K562 (cell line): ENCODE measurements around the gene LRRC8A. TPM values are rescaled to one million over a fixed set of nuclear protein-coding genes. Genes with fewer than 3 reads are reported as not detected.

Experiments
- ATF7 ChIP-seq: fragments of 450-650 bp; IDR thresholded peaks from 2 replicates; pipeline ENCODE4 v1.7.1; 2014; ENCODE audit warnings: mild to moderate bottlenecking, moderate library complexity
- CBFA2T3 ChIP-seq: fragments of 450-650 bp; IDR thresholded peaks from 2 replicates; pipeline ENCODE4 v1.6.1; 2017
- CBX3 ChIP-seq, 2 experiments: IDR thresholded peaks; 1 replicate in 1 of 2; 2 replicates in 1 of 2; pipeline ENCODE4 v1.6.1; 2012; ENCODE audit warnings: inconsistent platforms in 2 of 2, low read length in 2 of 2, borderline replicate concordance in 1 of 2, control low read depth in 1 of 2
- CBX5 ChIP-seq: IDR thresholded peaks from 2 replicates; pipeline ENCODE4 v1.6.1; 2014; ENCODE audit warnings: low read depth, borderline replicate concordance
- CC2D1A ChIP-seq: fragments of 450-650 bp; IDR thresholded peaks from 2 replicates; pipeline ENCODE4 v1.6.1; 2017; ENCODE audit warnings: mild to moderate bottlenecking
- CREM ChIP-seq: IDR thresholded peaks from 2 replicates; pipeline ENCODE4 v1.6.1; 2014; ENCODE audit warnings: antibody characterized with exemption, low read depth
- EP300 ChIP-seq: IDR thresholded peaks from 2 replicates; pipeline ENCODE4 v1.6.1; 2012; ENCODE audit warnings: low read length, improper control_type of control experiment
- ETV6 ChIP-seq, 3 experiments: fragments of 150-350 bp in 1 of 3; sonication (generic) in 1 of 3; formaldehyde crosslinking in 1 of 3; IDR thresholded peaks; 2 replicates each; pipeline versions ENCODE4 v1.6.1 to v1.8.0; 2014 to 2022; ENCODE audit warnings: borderline replicate concordance in 2 of 3, low read depth in 2 of 3, antibody characterized with exemption in 1 of 3, low read length in 1 of 3, mild to moderate bottlenecking in 1 of 3, missing genetic modification reagents in 1 of 3
- HDAC8 ChIP-seq: fragments of 450-650 bp; IDR thresholded peaks from 2 replicates; pipeline ENCODE4 v1.6.1; 2016; ENCODE audit warnings: mild to moderate bottlenecking, missing genetic modification characterization, moderate library complexity, missing compliant biosample characterization
- JUN ChIP-seq, 2 experiments: sonication (generic) in 1 of 2; formaldehyde crosslinking in 1 of 2; IDR thresholded peaks; 2 replicates each; pipeline versions ENCODE4 v1.6.1 to v1.8.0; 2012 to 2022; ENCODE audit warnings: borderline replicate concordance in 2 of 2, mild to moderate bottlenecking in 2 of 2, improper control_type of control experiment in 1 of 2, low read depth in 1 of 2, low read length in 1 of 2, missing genetic modification reagents in 1 of 2
- KDM2B ChIP-seq: fragments of 250-450 bp; sonication (Bioruptor Pico); IDR thresholded peaks from 2 replicates; pipeline ENCODE4 v1.8.0; 2021; ENCODE audit warnings: mild to moderate bottlenecking, moderate library complexity
- MECOM ChIP-seq: fragments of 250-450 bp; sonication (Bioruptor Pico); IDR thresholded peaks from 2 replicates; pipeline ENCODE4 v1.8.0; 2022; ENCODE audit warnings: inconsistent platforms
- PTTG1 ChIP-seq: fragments of 450-650 bp; IDR thresholded peaks from 2 replicates; pipeline ENCODE4 v1.6.1; 2016; ENCODE audit warnings: low read depth, mild to moderate bottlenecking, missing genetic modification characterization, missing compliant biosample characterization
- WHSC1 ChIP-seq: IDR thresholded peaks from one replicate; pipeline ENCODE4 v1.6.1; 2012; ENCODE audit warnings: low read length, control low read depth, inconsistent platforms
- YBX1 ChIP-seq: fragments of 450-650 bp; IDR thresholded peaks from 2 replicates; pipeline ENCODE4 v1.7.1; 2016; ENCODE audit warnings: mild to moderate bottlenecking
- ZNF263 ChIP-seq: sonication (generic); formaldehyde crosslinking; IDR thresholded peaks from 2 replicates; pipeline ENCODE4 v1.8.0; 2022; ENCODE audit warnings: mild to moderate bottlenecking, missing genetic modification reagents, borderline replicate concordance
- ZNF3 ChIP-seq: fragments of 250-450 bp; sonication (Bioruptor Pico); IDR thresholded peaks from 2 replicates; pipeline ENCODE4 v1.5.0; 2021; ENCODE audit warnings: mild to moderate bottlenecking, moderate library complexity
- ZNF384 ChIP-seq: IDR thresholded peaks from 2 replicates; pipeline ENCODE4 v1.6.1; 2012; ENCODE audit warnings: low read depth, low read length, improper control_type of control experiment
- ZNF408 ChIP-seq: fragments of 250-450 bp; sonication (Bioruptor Pico); IDR thresholded peaks from 2 replicates; pipeline ENCODE4 v1.4.0; 2020; ENCODE audit warnings: low read depth, mild to moderate bottlenecking, moderate library complexity
- ZNF764 ChIP-seq: fragments of 250-450 bp; sonication (Bioruptor Pico); IDR thresholded peaks from 2 replicates; pipeline ENCODE4 v1.4.0; 2020; ENCODE audit warnings: low read depth, mild to moderate bottlenecking, moderate library complexity
- ZSCAN29 ChIP-seq: fragments of 450-650 bp; IDR thresholded peaks from 2 replicates; pipeline ENCODE4 v1.6.1; 2017
- polyA plus RNA-seq, 8 experiments: library from polyadenylated mRNA; depleted of rRNA in 4 of 8; stranded (reverse) in 5 of 8; unstranded in 3 of 8; fragments of >200 nt; fragmentation: Nextera tagmentation in 2 of 8; fragmentation: Illumina TruSeq in 1 of 8; extraction: Ambion mirVana in 2 of 8; extraction: Trizol in 1 of 8; gene quantifications; 2 replicates each; pipeline versions ENCODE4 v1.2.1 to v1.2.3, GENCODE V29; 2011 to 2014; ENCODE audit warnings: inconsistent platforms in 1 of 8, missing spikeins in 1 of 8
- total RNA-seq, 7 experiments: library from RNA; depleted of rRNA in 6 of 7; stranded (reverse); fragments of >200 nt in 6 of 7; fragmentation: Illumina TruSeq in 2 of 7; extraction: Trizol in 2 of 7; gene quantifications; 2 replicates each; pipeline versions ENCODE4 v1.2.1 to v1.2.3, GENCODE V29; 2011 to 2021; ENCODE audit warnings: low replicate concordance in 1 of 7
- TF ChIP-seq, protein P1 (sequence below): fragments of 200-400 bp; formaldehyde crosslinking; IDR thresholded peaks from 2 replicates; pipeline ENCODE4 v1.6.1; 2017; ENCODE audit warnings: mild to moderate bottlenecking, low read depth, low read length, moderate library complexity
- TF ChIP-seq, protein P2 (sequence below): fragments of 450-650 bp; IDR thresholded peaks from 2 replicates; pipeline ENCODE4 v1.6.1; 2016; ENCODE audit warnings: borderline replicate concordance
- TF ChIP-seq, protein P3 (sequence below): sonication (generic); formaldehyde crosslinking; IDR thresholded peaks from 2 replicates; pipeline ENCODE4 v1.8.1; 2023; ENCODE audit warnings: mild to moderate bottlenecking, missing genetic modification reagents, moderate library complexity

Gene LRRC8A
- total and polyA plus RNA-seq, 9 of the 15 experiments (the other 6 are each of a cell fraction or from before 2014, with no cell fraction given), result 2.9 to 24.7 (median 8.9) TPM

DNA sequence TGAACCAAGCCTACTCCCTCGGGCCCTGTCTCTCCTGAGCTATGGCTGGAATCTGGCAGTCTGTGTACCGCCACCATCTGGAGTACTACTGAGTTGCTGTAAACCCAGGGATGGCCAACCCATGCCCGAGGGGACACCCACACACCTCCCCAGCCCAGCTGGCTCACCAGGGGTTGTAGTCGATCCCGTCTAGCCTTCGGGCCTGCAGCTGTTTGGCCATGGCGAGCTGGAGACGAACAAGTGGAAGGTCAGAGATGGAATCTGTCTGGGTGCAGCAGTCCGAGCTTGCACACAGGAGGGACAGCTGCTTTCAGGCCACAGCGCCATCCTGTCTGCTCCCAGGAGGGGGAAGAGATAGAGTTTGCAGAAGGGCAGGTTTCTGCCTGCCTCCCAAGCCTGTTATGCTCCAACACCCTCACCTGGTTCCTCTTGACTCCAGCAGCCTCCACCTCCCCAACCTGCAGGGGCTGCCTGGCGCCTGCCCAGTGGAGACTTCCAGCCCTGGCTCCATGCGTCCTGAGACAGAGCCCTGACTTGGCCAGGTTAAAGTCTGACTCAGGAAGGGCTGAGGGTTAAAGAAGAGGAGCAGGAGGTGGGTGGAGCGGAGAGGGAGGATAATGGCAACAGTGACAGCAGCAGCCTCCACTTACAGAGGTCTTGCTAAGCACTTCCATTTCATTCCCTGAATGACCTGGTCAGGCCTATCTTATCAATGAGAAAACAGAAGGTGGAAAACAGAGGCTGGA lies 36.6 kb upstream of the LRRC8A start (continued):
- peak in 1 of 2 experiments; percentile 73; a peak in 1 of 3 replicates for TF ChIP-seq CBX3 (IDR thresholded peaks at IDR 0.05; ENCODE audit: borderline replicate concordance in 1 of 2, low read length in 2 of 2)
- no peak for TF ChIP-seq JUN (IDR thresholded peaks at IDR 0.05; ENCODE audit: borderline replicate concordance, low read depth, low read length)
- no peak; the same call in 1 of the 2 replicates for TF ChIP-seq JUN (CRISPR knock-in tag; IDR thresholded peaks at IDR 0.05; ENCODE audit: borderline replicate concordance)
- TF ChIP-seq WHSC1, result no peak
- TF ChIP-seq YBX1, result no peak
- no peak for TF ChIP-seq ZNF3 (CRISPR knock-in tag)
- TF ChIP-seq ZNF408 (CRISPR knock-in tag), result no peak
- no peak for TF ChIP-seq ZNF764 (CRISPR knock-in tag)
- TF ChIP-seq KDM2B (CRISPR knock-in tag), result no peak
- no peak for TF ChIP-seq PTTG1 (tag)
- no peak for TF ChIP-seq CBX5
- TF ChIP-seq MECOM (CRISPR knock-in tag), result peak; percentile 33; the same call in 1 of the 2 replicates
- TF ChIP-seq ATF7, result no peak
- TF ChIP-seq, protein P1, sequence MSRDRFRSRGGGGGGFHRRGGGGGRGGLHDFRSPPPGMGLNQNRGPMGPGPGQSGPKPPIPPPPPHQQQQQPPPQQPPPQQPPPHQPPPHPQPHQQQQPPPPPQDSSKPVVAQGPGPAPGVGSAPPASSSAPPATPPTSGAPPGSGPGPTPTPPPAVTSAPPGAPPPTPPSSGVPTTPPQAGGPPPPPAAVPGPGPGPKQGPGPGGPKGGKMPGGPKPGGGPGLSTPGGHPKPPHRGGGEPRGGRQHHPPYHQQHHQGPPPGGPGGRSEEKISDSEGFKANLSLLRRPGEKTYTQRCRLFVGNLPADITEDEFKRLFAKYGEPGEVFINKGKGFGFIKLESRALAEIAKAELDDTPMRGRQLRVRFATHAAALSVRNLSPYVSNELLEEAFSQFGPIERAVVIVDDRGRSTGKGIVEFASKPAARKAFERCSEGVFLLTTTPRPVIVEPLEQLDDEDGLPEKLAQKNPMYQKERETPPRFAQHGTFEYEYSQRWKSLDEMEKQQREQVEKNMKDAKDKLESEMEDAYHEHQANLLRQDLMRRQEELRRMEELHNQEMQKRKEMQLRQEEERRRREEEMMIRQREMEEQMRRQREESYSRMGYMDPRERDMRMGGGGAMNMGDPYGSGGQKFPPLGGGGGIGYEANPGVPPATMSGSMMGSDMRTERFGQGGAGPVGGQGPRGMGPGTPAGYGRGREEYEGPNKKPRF, result no peak
- peak; percentile 95 for TF ChIP-seq CBFA2T3
- TF ChIP-seq ETV6 (IDR thresholded peaks at IDR 0.05; ENCODE audit: borderline replicate concordance in 1 of 2, low read depth in 2 of 2, low read length in 1 of 2), result no peak
- no peak for TF ChIP-seq ETV6 (CRISPR knock-in tag; IDR thresholded peaks at IDR 0.05; ENCODE audit: borderline replicate concordance)
- peak; percentile 80 for TF ChIP-seq EP300
- TF ChIP-seq CC2D1A, result peak; percentile 42; the same call in 1 of the 2 replicates
- TF ChIP-seq, protein P2, sequence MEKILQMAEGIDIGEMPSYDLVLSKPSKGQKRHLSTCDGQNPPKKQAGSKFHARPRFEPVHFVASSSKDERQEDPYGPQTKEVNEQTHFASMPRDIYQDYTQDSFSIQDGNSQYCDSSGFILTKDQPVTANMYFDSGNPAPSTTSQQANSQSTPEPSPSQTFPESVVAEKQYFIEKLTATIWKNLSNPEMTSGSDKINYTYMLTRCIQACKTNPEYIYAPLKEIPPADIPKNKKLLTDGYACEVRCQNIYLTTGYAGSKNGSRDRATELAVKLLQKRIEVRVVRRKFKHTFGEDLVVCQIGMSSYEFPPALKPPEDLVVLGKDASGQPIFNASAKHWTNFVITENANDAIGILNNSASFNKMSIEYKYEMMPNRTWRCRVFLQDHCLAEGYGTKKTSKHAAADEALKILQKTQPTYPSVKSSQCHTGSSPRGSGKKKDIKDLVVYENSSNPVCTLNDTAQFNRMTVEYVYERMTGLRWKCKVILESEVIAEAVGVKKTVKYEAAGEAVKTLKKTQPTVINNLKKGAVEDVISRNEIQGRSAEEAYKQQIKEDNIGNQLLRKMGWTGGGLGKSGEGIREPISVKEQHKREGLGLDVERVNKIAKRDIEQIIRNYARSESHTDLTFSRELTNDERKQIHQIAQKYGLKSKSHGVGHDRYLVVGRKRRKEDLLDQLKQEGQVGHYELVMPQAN, result no peak
- no peak for TF ChIP-seq ZNF384
- TF ChIP-seq, protein P3, sequence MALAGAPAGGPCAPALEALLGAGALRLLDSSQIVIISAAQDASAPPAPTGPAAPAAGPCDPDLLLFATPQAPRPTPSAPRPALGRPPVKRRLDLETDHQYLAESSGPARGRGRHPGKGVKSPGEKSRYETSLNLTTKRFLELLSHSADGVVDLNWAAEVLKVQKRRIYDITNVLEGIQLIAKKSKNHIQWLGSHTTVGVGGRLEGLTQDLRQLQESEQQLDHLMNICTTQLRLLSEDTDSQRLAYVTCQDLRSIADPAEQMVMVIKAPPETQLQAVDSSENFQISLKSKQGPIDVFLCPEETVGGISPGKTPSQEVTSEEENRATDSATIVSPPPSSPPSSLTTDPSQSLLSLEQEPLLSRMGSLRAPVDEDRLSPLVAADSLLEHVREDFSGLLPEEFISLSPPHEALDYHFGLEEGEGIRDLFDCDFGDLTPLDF (CRISPR knock-in tag), result no peak
- peak; percentile 58; the same call in 1 of the 2 replicates for TF ChIP-seq CREM
- no peak for TF ChIP-seq ZSCAN29
- peak; percentile 86 for TF ChIP-seq ZNF263 (CRISPR knock-in tag)
- TF ChIP-seq HDAC8 (tag), result no peak
